Right lobe of liver (tissue), 6 donors: ENCODE data around the gene ZNF511. TPM values are rescaled to one million over a fixed set of nuclear protein-coding genes. Genes with fewer than 3 reads are reported as not detected.
A peak's percentile ranks its signal among the peaks of the same experiment; 100 is the strongest.

Experiments
- ATAC-seq, 4 donors: fragments of 200-7000 bp; cut with Tn5 transposase; one replicate each; pipeline ENCODE4 v1.9.1; 2020; ENCODE audit warnings: mild to moderate bottlenecking in 4 of 4, moderate library complexity in 4 of 4
- DNase-seq, 3 donors: peaks; one replicate each; pipeline ENCODE4 v3.0.0-alpha.2; 2020
- H3K27ac ChIP-seq, 3 donors: fragments of 200-600 bp; one replicate each; pipeline ENCODE4 v1.8.0; 2022
- H3K27me3 ChIP-seq, 2 donors: fragments of 200-600 bp; one replicate each; pipeline ENCODE4 v1.8.0; 2022
- H3K36me3 ChIP-seq, 4 donors: fragments of 200-600 bp; sonication (generic) in 1 of 4; one replicate each; pipeline versions ENCODE4 v1.5.1 to v1.8.0; 2017 to 2022; ENCODE audit warnings: control low read depth in 1 of 4
- H3K4me1 ChIP-seq, 4 donors: fragments of 200-600 bp; sonication (generic) in 1 of 4; one replicate each; pipeline versions ENCODE4 v1.5.1 to v1.8.0; 2017 to 2022; ENCODE audit warnings: control low read depth in 1 of 4
- H3K4me3 ChIP-seq, 3 donors: fragments of 200-600 bp; one replicate each; pipeline ENCODE4 v1.8.0; 2022
- H3K9me3 ChIP-seq, 4 donors: fragments of 200-600 bp; sonication (generic) in 1 of 4; one replicate each; pipeline versions ENCODE4 v1.5.1 to v1.8.0; 2017 to 2022; ENCODE audit warnings: control low read depth in 1 of 4
- POLR2A ChIP-seq: fragments of 450-650 bp; IDR thresholded peaks from one replicate; pipeline ENCODE4 v1.6.1; 2017; ENCODE audit warnings: antibody characterized with exemption, mild to moderate bottlenecking
- WGBS: methylation state at CpG from one replicate; pipeline ENCODE4 v1.1.6; 2018; ENCODE audit warnings: low coverage, low lambda C conversion rate; ENCODE audit not compliant: insufficient coverage; ENCODE audit errors: missing lambda C conversion rate; 5-methylcytosine and 5-hydroxymethylcytosine counted together
- intact Hi-C, 2 donors: fragments of 100-400 bp; cut with DNase I; formaldehyde crosslinking; loops; one replicate each; pipeline versions ENCODE4 v1.11.2 to v1.14.1; 2022
- total RNA-seq, 6 experiments: library from RNA; depleted of rRNA in 2 of 6; stranded (reverse); fragments of >200 nt in 2 of 6; fragmentation: NEBNext Ultra II Directional in 3 of 6; extraction: Animal tissue kit (Norgen Biotek cat#: 25700) in 3 of 6; gene quantifications; one replicate each; pipeline versions ENCODE4 v1.1.0 to v1.2.4, GENCODE V29; 2016 to 2023
- TF ChIP-seq, protein P1 (sequence below), 4 donors: fragments of 200-600 bp in 3 of 4; fragments of 450-650 bp in 1 of 4; IDR thresholded peaks; one replicate each; pipeline versions ENCODE4 v1.5.1 to v1.8.0; 2016 to 2022; ENCODE audit warnings: antibody characterized with exemption in 4 of 4, mild to moderate bottlenecking in 2 of 4
- donor health status: DM: no; HTN: yes; CAD: no.
- donor health status: DM: no; HTN: no; CAD: no.
- donor health status: DM: no; HTN: no; CAD: no.
- donor health status: DM: no; HTN: yes; CAD: no.
- donor health status: DM: no; HTN: yes; CAD: no.

ZNF511 gene
- total RNA-seq, 6 experiments from 2014 or later: 17.4 to 30.2 (median 25.9) TPM

DNA sequence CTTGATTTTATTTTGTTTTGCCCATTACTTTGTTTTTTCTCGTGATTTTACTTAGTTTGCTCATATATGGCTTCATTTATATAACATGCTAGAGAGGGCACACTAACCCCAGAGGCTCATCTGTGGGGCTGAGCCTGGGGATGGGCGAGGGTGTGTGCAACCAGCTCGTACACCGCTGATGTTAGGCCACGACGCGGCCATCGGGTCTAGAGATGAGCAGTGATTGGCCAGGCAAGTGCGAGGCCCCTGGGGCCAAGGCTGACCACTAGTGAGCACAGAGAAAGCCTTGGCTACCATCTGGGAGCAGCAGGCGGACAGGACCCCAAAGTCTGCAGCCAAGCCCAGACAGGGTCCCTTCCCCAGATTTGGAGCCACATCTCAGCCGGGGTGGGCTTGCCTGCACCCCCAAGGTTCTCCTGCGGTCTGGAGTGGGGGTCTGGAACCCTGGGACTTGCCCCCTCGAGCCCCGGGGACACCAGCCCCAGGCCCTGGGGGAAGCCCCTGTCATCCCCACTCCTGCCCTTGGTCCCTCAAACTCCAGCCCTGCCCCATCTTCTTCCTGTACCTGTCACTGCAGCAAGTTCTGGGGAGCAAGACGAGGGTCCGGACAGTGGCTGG lies 45.4 kb downstream of the ZNF511 start:
- WGBS: 65% methylated on average over 7 of the region's 16 CpGs
- Histone ChIP-seq H3K4me1 (peaks cover 0 to 87% (median 42%) of the 10 kb centered on the region in 4 donors), H3K9me3 (no peaks in the 10 kb centered on the region), H3K27ac (peak overlapping the region in 1 of 3 donors; percentile 57), H3K36me3 (peaks cover 0 to 4% (median 0%) of the 10 kb centered on the region in 4 donors), H3K4me3 (no peak overlapping the region), H3K27me3 (no peaks in the 10 kb centered on the region)
- DNase-seq: peak in 1 of 3 donors; percentile 47
- intact Hi-C loops: no loop called here
- TF ChIP-seq POLR2A: no peak
- TF ChIP-seq, protein P1, sequence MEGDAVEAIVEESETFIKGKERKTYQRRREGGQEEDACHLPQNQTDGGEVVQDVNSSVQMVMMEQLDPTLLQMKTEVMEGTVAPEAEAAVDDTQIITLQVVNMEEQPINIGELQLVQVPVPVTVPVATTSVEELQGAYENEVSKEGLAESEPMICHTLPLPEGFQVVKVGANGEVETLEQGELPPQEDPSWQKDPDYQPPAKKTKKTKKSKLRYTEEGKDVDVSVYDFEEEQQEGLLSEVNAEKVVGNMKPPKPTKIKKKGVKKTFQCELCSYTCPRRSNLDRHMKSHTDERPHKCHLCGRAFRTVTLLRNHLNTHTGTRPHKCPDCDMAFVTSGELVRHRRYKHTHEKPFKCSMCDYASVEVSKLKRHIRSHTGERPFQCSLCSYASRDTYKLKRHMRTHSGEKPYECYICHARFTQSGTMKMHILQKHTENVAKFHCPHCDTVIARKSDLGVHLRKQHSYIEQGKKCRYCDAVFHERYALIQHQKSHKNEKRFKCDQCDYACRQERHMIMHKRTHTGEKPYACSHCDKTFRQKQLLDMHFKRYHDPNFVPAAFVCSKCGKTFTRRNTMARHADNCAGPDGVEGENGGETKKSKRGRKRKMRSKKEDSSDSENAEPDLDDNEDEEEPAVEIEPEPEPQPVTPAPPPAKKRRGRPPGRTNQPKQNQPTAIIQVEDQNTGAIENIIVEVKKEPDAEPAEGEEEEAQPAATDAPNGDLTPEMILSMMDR (IDR thresholded peaks at IDR 0.05): no peak
- no peak for ATAC-seq

DNA sequence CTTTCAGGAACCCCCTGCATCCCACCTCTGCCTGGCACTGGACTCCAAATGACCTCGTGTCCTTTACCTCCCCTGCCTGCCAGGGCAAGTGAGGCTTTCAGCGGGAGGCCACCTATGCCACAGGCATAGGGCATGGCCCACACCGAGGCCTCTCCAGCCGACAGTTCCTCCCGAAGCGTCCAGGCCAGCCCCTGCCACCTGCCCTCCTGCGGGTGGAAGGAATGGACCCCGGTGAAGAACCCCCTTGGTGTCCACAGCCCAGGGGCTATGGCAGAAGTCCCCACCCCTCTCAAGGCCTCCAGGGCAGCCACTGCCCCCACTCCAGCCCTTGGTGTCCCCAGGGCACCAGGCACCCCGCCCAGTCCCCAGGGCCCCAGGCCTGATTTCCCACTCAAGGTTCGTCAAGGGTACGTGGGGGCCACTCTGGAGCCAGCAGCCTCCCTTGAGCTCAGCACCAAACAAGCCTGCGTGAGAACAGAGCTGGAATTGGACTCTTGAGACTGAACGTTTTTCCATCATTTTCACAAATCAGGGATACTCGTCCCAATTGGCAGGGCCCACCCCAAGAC lies 46.0 kb downstream of the ZNF511 start:
- intact Hi-C loops: no loop called here
- H3K4me3 ChIP-seq: no peak overlapping the region
- ATAC-seq (no peak), DNase-seq (peak in 1 of 3 donors; percentile 56)
- peaks cover 0 to 87% (median 43%) of the 10 kb centered on the region in 4 donors for H3K4me1 ChIP-seq
- TF ChIP-seq, protein P1 (IDR thresholded peaks at IDR 0.05): no peak
- no peak for TF ChIP-seq POLR2A
- no peaks in the 10 kb centered on the region for H3K27me3 ChIP-seq
- H3K36me3 ChIP-seq: peaks cover 0 to 4% (median 0%) of the 10 kb centered on the region in 4 donors
- H3K9me3 ChIP-seq: no peaks in the 10 kb centered on the region
- 80% methylated on average over 4 of the region's 14 CpGs for WGBS
- H3K27ac ChIP-seq: peak overlapping the region in 1 of 3 donors; percentile 9

DNA sequence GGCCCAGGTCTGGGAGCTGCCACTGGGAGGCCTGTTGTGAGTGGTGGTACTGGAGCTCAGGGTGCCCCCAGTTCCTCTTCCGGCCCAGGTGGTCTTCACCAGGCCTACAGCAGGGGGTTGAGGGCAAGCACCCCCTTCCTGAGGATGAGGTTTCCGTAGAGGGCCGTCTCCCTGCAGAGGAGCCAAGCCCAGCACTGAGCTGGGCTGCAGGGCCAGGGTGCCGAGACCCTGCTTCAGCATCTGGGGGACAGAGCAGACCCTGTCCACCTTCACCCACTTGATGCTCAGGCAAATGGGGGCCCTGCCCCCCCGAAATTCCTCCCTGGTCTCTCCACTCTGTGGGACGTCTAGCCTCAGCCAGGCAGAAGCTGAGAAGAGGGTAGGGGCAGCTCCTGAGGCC lies 46.6 kb downstream of the ZNF511 start:
- WGBS: 55% methylated on average over 1 of the region's 6 CpGs
- Histone ChIP-seq H3K4me1 (peaks cover 0 to 86% (median 40%) of the 10 kb centered on the region in 4 donors), H3K4me3 (no peak overlapping the region), H3K27me3 (no peaks in the 10 kb centered on the region), H3K9me3 (no peaks in the 10 kb centered on the region), H3K27ac (peak overlapping the region in 1 of 3 donors; percentile 9), H3K36me3 (peaks cover 0 to 4% (median 0%) of the 10 kb centered on the region in 4 donors)
- intact Hi-C loops: no loop called here
- DNase-seq (no peak), ATAC-seq (no peak)
- TF ChIP-seq, protein P1 (IDR thresholded peaks at IDR 0.05): no peak
- no peak for TF ChIP-seq POLR2A

DNA sequence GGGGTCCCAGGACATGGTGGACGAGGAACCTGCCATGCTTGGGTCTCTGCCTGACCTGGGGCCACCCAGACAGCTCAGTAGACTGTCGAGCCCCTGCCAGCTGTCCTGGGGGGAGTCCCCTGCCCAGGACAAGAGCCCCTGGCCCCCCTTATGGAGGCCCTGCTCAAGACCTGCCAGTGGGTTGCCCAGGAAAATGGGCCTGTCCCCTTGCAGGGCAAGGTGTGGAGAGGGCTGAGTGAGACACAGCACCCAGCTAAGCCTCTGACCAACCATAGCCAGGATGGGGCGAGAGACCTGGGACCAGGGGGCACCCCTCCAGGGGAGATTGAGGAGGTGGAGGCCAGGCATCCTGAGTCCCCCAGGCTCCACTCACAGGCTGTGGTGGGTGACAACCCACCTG lies 47.3 kb downstream of the ZNF511 start:
- TF ChIP-seq, protein P1 (IDR thresholded peaks at IDR 0.05): no peak
- no peak for TF ChIP-seq POLR2A
- WGBS: 100% methylated on average over 1 of the region's 3 CpGs
- Histone ChIP-seq H3K4me1 (peaks cover 0 to 87% (median 40%) of the 10 kb centered on the region in 4 donors), H3K4me3 (peak overlapping the region in 1 of 3 donors; percentile 94), H3K9me3 (no peaks in the 10 kb centered on the region), H3K27ac (peak overlapping the region in 1 of 3 donors; percentile 82), H3K27me3 (no peaks in the 10 kb centered on the region), H3K36me3 (peaks cover 0 to 4% (median 0%) of the 10 kb centered on the region in 4 donors)
- ATAC-seq (no peak), DNase-seq (no peak)
- intact Hi-C loops: no loop called here
